ENCODE data around the gene PRSS50. TPM values are rescaled to one million over a fixed set of nuclear protein-coding genes. Genes with fewer than 3 reads are reported as not detected.

Gene PRSS50
- total RNA-seq, 1 experiment from 2014 or later: 0.70 TPM

- TF ChIP-seq ELF4 (CRISPR knock-in tag; IDR thresholded peaks at IDR 0.05; ENCODE audit: low read depth) (no peak), ATF1 (CRISPR knock-in tag; IDR thresholded peaks at IDR 0.05) (no peak), MLX (CRISPR knock-in tag; IDR thresholded peaks at IDR 0.05) (no peak)
Measured at GRCh38 chr3:46711760-46712159, 5.9 kb downstream of the PRSS50 start (continued).

GRCh38 chr3:46711305-46711704, 6.4 kb downstream of the PRSS50 start:
- H3K27ac Mint-ChIP-seq: no peak overlapping the region
- H3K9me3 Mint-ChIP-seq: no peaks in the 10 kb centered on the region
- H3K4me3 Mint-ChIP-seq: no peak overlapping the region
- ChIA-PET CTCF (interaction anchor here (1.2 kb wide), 1 partner anchor 9 kb away, joined by 3 read pairs; no protein-coding TSS in a partner anchor), POLR2A (interaction anchor here (0.6 kb wide), 1 partner anchor 664 kb away, joined by 11 read pairs; no protein-coding TSS in a partner anchor)
- DNase-seq (ENCODE audit: low spot score) (peak; percentile 1), ATAC-seq (no peak)
- no peaks in the 10 kb centered on the region for H3K36me3 Mint-ChIP-seq
- H3K27me3 Mint-ChIP-seq (ENCODE audit: low read depth): peaks cover 2% of the 10 kb centered on the region; the same call in 1 of the 2 replicates
- TF ChIP-seq TP53 (CRISPR knock-in tag; IDR thresholded peaks at IDR 0.05) (no peak), CREM (CRISPR knock-in tag; IDR thresholded peaks at IDR 0.05) (no peak), FOXP1 (CRISPR knock-in tag; IDR thresholded peaks at IDR 0.05; ENCODE audit: borderline replicate concordance) (no peak), RORB (CRISPR knock-in tag; IDR thresholded peaks at IDR 0.05) (no peak), PRDM15 (CRISPR knock-in tag; IDR thresholded peaks at IDR 0.05) (no peak)
- H3K4me1 Mint-ChIP-seq: peaks cover 5% of the 10 kb centered on the region

- Mint-ChIP-seq H3K27me3 (ENCODE audit: low read depth) (peaks cover 2% of the 10 kb centered on the region; the same call in 1 of the 2 replicates), H3K4me1 (peaks cover 9% of the 10 kb centered on the region), H3K27ac (no peak overlapping the region), H3K9me3 (no peaks in the 10 kb centered on the region), H3K4me3 (no peak overlapping the region), H3K36me3 (no peaks in the 10 kb centered on the region)
- TF ChIP-seq ZNF425 (CRISPR knock-in tag; conservative IDR thresholded peaks at IDR 0.05) (no peak), SP1 (CRISPR knock-in tag; conservative IDR thresholded peaks at IDR 0.05) (no peak), NFYB (CRISPR knock-in tag; conservative IDR thresholded peaks at IDR 0.05; ENCODE audit: low read depth) (no peak), ZNF317 (CRISPR knock-in tag; IDR thresholded peaks at IDR 0.05; ENCODE audit: borderline replicate concordance, low read depth) (no peak), MXD4 (CRISPR knock-in tag; IDR thresholded peaks at IDR 0.05; ENCODE audit: borderline replicate concordance) (no peak), ZSCAN18 (CRISPR knock-in tag; IDR thresholded peaks at IDR 0.05) (no peak)
- ATAC-seq (no peak), DNase-seq (ENCODE audit: low spot score) (peak; percentile 7)
- CTCF ChIA-PET: interaction anchor here (1.0 to 1.3 kb wide), 3 partner anchors 137 to 661 kb away, joined by 3 to 5 read pairs (median 3); no protein-coding TSS in a partner anchor
- POLR2A ChIA-PET: interaction anchor here (0.5 kb wide), 1 partner anchor 20 kb away, joined by 3 read pairs; no protein-coding TSS in a partner anchor
Measured at GRCh38 chr3:46710671-46711295, 6.9 kb downstream of the PRSS50 start.
